TTC549 (cell line): ENCODE measurements around the gene ATXN7.

ENCODE experiments used
- FAIRE-seq: peaks from 2 replicates; lab custom pipeline; 2012; peaks lifted over from hg19 to GRCh38; lab: Jason Lieb, UNC

Gene ATXN7

GRCh38 chr3:64022451-64023186 is 159.0 kb downstream of the ATXN7 start:
- no peak for FAIRE-seq

GRCh38 chr3:64023187-64023860 is 159.7 kb downstream of the ATXN7 start, which contains the start of gene PSMD6:
Gene PSMD6 (minus strand): TSS chr3:64023494. CDS start chr3:64023419, 75 bp downstream.
- FAIRE-seq: no peak

GRCh38 chr3:64023861-64024223 is 160.2 kb downstream of the ATXN7 start:
- no peak for FAIRE-seq

- no peak for FAIRE-seq
Observed at GRCh38 chr3:64026346-64026745, 162.7 kb downstream of the ATXN7 start.

GRCh38 chr3:64027658-64028057 is 164.0 kb downstream of the ATXN7 start:
- no peak for FAIRE-seq

GRCh38 chr3:64028754-64029153 is 165.1 kb downstream of the ATXN7 start:
- no peak for FAIRE-seq

GRCh38 chr3:64029287-64029686 is 165.6 kb downstream of the ATXN7 start:
- FAIRE-seq: no peak

GRCh38 chr3:64030741-64031140 is 167.1 kb downstream of the ATXN7 start:
- no peak for FAIRE-seq

- no peak for FAIRE-seq
Observed at GRCh38 chr3:64031540-64032508, 168.2 kb downstream of the ATXN7 start.

- FAIRE-seq: no peak
Observed at GRCh38 chr3:64033069-64033468, 169.4 kb downstream of the ATXN7 start.

GRCh38 chr3:64037084-64037483 is 173.4 kb downstream of the ATXN7 start:
- no peak for FAIRE-seq

GRCh38 chr3:64038253-64038767 is 174.6 kb downstream of the ATXN7 start:
- FAIRE-seq: no peak

GRCh38 chr3:64039332-64039731 is 175.7 kb downstream of the ATXN7 start:
- no peak for FAIRE-seq

- no peak for FAIRE-seq
Observed at GRCh38 chr3:64039981-64040733, 176.5 kb downstream of the ATXN7 start.

- FAIRE-seq: no peak
Observed at GRCh38 chr3:64042952-64043351, 179.3 kb downstream of the ATXN7 start.

GRCh38 chr3:64046592-64046991 is 182.9 kb downstream of the ATXN7 start:
- FAIRE-seq: no peak

- no peak for FAIRE-seq
Observed at GRCh38 chr3:64046996-64047594, 183.4 kb downstream of the ATXN7 start.

GRCh38 chr3:64047787-64048186 is 184.1 kb downstream of the ATXN7 start:
- no peak for FAIRE-seq

- no peak for FAIRE-seq
Observed at GRCh38 chr3:64048631-64049061, 185.0 kb downstream of the ATXN7 start.

GRCh38 chr3:64049136-64049535 is 185.5 kb downstream of the ATXN7 start:
- FAIRE-seq: no peak

- no peak for FAIRE-seq
Observed at GRCh38 chr3:64049832-64050231, 186.2 kb downstream of the ATXN7 start.
